MV-4-11 (cell line): ENCODE results near the gene CSF3R.
A peak's percentile ranks its signal among the peaks of the same experiment; 100 is the strongest.

Experiments used
- DNase-seq: peaks from one replicate; lab custom pipeline; 2025; lab: John Stamatoyannopoulos, UW

The CSF3R gene

GRCh38 chr1:36457691-36458090, 25.0 kb downstream of the CSF3R start:
- DNase-seq: peak; percentile 76

GRCh38 chr1:36456391-36456928, 26.3 kb downstream of the CSF3R start:
- DNase-seq: no peak

- DNase-seq: no peak
These were observed 27.3 kb downstream of the CSF3R start for GRCh38 chr1:36455386-36455785.

DNA sequence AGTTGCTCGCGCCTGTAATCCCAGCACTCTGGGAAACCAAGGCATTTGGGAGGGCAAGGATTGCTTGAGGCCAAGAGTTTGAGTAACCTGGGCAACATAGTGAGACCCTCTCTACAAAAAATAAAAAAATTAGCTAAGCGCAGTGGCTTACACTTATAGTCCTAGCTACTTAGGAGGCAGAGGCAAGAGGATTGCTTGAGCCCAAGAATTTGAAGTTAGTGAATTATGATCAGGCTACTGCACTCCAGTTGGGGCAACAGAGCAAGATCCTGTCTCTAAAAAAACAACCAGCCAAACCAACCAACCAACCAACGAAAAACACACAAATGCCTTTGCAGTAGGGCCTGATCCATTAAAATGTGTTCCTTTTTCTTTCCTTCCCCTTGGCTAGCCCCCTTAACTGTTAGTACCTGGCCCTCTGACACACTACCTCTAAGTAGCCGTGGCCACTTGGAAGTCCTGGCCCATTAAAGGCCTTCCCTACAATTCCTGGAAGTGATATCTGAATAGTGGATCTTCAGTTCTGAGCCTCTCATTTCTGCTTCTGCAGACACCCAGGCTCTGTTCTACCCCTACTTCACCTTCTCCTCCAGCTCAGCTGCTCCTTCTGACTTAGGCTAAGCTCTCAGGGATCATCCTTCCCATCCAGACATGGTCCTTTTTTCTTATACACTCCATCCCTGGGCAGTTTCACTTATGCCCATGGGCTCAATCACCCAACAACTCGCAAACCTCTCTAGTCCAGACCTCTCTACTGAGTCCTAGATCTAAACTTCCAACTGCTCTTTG, 28.9 kb downstream of the CSF3R start:
- no peak for DNase-seq

GRCh38 chr1:36453051-36453450, 29.7 kb downstream of the CSF3R start:
- DNase-seq: no peak

GRCh38 chr1:36450919-36451305, 31.8 kb downstream of the CSF3R start:
- DNase-seq: no peak

DNA sequence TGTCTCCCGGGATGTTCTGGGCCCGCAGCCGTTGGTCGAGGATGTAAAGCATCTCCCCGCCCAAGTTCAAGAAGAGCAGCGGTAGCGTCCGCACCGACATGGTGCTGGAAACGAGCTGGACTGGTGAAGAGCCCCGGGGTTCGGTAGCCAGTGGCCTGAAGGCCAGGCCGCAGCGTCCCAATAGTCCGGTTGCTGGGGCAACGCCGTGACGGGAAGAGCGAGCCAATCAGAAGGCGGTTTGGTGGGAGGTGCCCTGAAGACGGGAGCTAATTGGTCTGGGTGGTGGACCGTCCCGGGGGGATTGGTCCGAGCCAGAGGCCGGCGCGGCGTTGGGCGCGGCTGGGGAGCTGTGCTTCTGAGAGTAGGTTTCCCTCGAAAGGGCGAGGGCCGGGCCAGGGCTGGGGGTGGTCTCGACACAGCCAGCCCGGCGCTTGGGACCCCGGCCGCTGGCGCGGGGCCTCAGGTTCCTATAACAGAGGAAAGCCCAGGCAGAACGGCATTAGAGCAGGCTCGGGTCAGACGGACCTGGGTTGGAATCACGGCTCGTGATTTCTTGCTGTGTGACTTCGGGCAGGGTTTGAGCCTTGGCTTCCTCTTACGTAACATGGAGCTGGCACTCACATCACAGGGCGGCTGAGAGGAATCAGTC, 32.3 kb downstream of the CSF3R start, which contains the start of gene OSCP1:
Gene OSCP1, minus strand, starts transcription at position 182 of the 649 bp plus-strand sequence. Its CDS starts 82 bp downstream, at position 100.
- DNase-seq: peak; percentile 87

DNA sequence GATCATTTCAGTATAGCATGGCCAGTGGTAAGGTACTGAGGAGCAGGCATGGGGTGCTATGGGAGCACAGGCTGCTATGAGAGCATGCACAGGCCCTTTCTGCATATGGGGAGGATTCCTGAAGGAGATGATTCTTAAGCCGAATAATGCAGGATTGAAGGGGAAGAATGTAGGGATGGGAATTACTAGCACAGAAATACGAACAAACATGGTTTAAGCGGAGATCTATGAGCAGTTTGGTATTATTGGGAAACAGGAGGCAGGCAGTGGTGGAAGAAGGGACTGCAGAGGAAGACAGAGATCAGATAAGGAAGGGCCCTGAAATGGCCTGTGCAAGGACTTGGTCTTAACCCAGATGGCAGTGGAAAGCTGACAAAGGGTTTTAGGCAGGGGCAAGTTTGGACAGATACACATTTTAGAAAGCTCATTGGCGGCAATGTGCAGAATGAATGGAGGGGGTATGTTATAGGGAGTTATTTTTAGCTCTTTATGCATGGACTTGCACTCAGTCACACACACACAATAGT, 34.1 kb downstream of the CSF3R start:
- no peak for DNase-seq

DNA sequence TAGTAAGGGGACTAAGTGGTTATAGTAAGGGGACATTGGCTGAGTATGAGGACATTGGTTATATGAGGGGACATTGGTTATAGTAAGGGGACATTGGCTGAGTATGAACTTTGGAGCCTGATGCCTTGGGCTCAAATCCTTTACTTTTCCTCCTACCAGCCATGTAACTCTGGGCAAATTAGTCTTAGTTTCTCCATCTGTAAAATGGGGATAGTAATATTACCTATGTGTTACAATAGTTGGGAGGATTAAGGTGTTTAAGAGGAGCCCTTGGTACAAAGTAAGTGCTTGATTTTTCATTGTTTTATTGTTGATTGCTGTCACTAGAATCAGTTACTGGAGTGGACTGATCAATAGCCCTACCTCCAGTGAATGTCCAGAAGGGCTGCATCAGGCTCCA, 35.3 kb downstream of the CSF3R start:
- no peak for DNase-seq

DNA sequence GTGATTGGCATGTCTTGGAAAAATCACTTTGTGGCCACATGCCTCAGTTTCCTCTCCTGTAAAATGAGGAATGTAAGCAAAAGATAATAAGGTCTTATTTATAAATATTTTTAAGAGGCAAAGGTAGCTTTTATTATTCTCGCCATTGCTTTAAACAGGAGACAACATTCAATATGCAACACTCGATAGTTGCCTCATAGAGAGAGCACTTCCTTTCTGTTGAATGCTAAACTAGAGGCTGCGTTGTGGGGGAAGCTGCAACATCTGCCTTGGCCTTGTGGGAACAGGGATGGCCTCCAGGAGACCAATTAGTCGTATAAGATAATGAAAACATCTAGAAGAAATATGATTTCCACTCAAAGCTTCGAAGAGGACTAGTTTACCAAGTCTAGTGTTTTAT, 36.0 kb downstream of the CSF3R start:
- DNase-seq: peak; percentile 61

DNA sequence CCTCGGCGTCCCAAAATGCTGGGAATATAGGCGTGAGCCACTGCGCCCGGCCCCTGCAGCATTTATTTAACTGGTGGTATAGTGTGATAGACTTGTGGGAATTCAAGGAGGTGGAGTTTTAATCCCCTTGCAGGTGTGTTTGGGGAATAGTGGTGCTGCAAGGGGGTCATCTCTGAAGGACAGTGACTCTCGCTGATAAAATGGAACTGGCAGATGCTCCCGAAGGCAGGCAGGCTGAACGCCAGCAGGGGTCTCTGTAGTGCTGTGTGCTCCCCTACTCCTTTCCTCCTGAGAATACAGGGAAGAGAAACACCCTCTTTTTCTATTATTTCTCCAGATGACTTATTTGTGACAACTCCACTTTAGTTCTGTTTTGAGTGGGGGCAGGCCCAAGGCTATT, 36.4 kb downstream of the CSF3R start:
- DNase-seq: peak; percentile 74

DNA sequence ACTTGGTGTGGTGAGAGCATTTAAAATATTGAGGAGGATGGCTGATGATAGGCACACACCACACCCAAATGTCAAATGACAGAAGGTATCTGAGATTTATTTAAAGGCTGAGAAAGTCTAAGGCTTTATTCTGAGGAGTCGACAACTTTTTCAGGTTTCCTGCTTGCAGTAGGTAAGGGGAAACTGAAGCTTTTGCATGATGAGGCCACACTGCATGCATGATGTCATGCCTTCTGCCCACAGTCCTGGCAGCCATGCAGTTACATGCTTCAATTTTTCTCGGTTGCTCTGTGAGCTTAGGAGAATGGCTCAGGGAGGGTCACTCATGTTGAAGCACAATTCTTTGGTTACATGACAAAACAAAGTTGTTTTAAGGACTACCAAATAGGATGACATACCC, 39.4 kb downstream of the CSF3R start:
- no peak for DNase-seq

- DNase-seq: no peak
These were observed 40.4 kb downstream of the CSF3R start for GRCh38 chr1:36442337-36442736.

- DNase-seq: no peak
These were observed 42.1 kb downstream of the CSF3R start for GRCh38 chr1:36440646-36441045.

GRCh38 chr1:36440044-36440443, 42.7 kb downstream of the CSF3R start:
- no peak for DNase-seq

GRCh38 chr1:36438715-36439114, 44.0 kb downstream of the CSF3R start:
- DNase-seq: no peak

- DNase-seq: no peak
These were observed 45.9 kb downstream of the CSF3R start for GRCh38 chr1:36436821-36437220.

- DNase-seq: no peak
These were observed 49.6 kb downstream of the CSF3R start for GRCh38 chr1:36433102-36433501.

- DNase-seq: no peak
These were observed 50.1 kb downstream of the CSF3R start for GRCh38 chr1:36432616-36433015.

DNA sequence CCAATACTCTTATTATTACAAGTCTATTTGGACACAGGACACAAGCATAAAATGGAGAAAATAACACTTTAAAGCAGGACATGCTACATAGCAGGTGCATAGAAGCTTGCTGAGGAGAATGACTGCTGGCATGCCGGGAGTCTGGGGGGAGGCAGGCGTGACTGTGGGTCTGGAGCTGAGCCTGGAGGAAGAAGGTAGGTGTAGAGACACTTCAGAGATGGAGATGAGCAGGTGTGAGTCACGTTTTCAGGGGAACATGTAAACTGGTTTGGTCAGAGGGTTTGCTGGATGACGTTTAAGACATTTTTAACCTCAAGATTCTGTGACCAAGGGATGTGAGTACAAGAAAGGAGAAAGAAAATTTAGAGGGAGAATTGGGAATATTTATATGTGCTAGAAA, 56.9 kb downstream of the CSF3R start:
- no peak for DNase-seq

- no peak for DNase-seq
These were observed 61.1 kb downstream of the CSF3R start for GRCh38 chr1:36421649-36422048.

- peak; percentile 77 for DNase-seq
These were observed 61.8 kb downstream of the CSF3R start for GRCh38 chr1:36420836-36421317.

GRCh38 chr1:36420409-36420808, 62.3 kb downstream of the CSF3R start:
- no peak for DNase-seq
